ENCODE data around the gene FAM184A.

GRCh38 chr6:119077391-119077642, 1.1 kb downstream of the FAM184A start:
- TF ChIP-seq, protein P1, sequence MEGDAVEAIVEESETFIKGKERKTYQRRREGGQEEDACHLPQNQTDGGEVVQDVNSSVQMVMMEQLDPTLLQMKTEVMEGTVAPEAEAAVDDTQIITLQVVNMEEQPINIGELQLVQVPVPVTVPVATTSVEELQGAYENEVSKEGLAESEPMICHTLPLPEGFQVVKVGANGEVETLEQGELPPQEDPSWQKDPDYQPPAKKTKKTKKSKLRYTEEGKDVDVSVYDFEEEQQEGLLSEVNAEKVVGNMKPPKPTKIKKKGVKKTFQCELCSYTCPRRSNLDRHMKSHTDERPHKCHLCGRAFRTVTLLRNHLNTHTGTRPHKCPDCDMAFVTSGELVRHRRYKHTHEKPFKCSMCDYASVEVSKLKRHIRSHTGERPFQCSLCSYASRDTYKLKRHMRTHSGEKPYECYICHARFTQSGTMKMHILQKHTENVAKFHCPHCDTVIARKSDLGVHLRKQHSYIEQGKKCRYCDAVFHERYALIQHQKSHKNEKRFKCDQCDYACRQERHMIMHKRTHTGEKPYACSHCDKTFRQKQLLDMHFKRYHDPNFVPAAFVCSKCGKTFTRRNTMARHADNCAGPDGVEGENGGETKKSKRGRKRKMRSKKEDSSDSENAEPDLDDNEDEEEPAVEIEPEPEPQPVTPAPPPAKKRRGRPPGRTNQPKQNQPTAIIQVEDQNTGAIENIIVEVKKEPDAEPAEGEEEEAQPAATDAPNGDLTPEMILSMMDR (IDR thresholded peaks at IDR 0.05): no peak
- TF ChIP-seq POLR2A (IDR thresholded peaks at IDR 0.05): no peak
